OCI-LY3 (cell line): ENCODE data around the gene TAF11.

ENCODE experiments used
- H2AFZ ChIP-seq: fragments of 200-600, 300-600 bp; shearing (Covaris generic); 2 replicates; pipeline ENCODE4 v1.6.0; 2014; ENCODE audit warnings: antibody characterized with exemption, low read depth, low read length
- H3K27ac ChIP-seq: fragments of 200-600, 300-600 bp; sonication (generic); 2 replicates; pipeline ENCODE4 v1.5.1; 2014; ENCODE audit warnings: mild to moderate bottlenecking, low read length, moderate library complexity, mixed read lengths
- H3K27me3 ChIP-seq: fragments of 200-600, 300-600 bp; sonication (generic); 2 replicates; pipeline ENCODE4 v1.6.1; 2014; ENCODE audit warnings: low read depth, low read length, mixed read lengths
- H3K36me3 ChIP-seq: fragments of 200-600, 300-600 bp; sonication (generic); replicated peaks from 2 replicates; pipeline ENCODE3; 2014; ENCODE audit warnings: low read depth, low read length, mixed read lengths
- H3K4me1 ChIP-seq: fragments of 300-600, 200-600 bp; sonication (generic); 2 replicates; pipeline ENCODE4 v1.6.1; 2014; ENCODE audit warnings: low read length, mixed read lengths
- H3K4me2 ChIP-seq: fragments of 200-600, 300-600 bp; sonication (generic); 2 replicates; pipeline ENCODE4 v1.6.1; 2014; ENCODE audit warnings: low read length, mixed read lengths
- H3K4me3 ChIP-seq: fragments of 300-600, 200-600 bp; sonication (generic); 2 replicates; pipeline ENCODE4 v1.5.1; 2014; ENCODE audit warnings: antibody characterized with exemption, mild to moderate bottlenecking, low read length, moderate library complexity
- H3K79me2 ChIP-seq: fragments of 300-600, 200-600 bp; shearing (Covaris generic); 2 replicates; pipeline ENCODE4 v1.6.1; 2014; ENCODE audit warnings: mild to moderate bottlenecking, low read length, mixed read lengths
- H3K9ac ChIP-seq: fragments of 300-600, 200-600 bp; shearing (Covaris generic); 2 replicates; pipeline ENCODE4 v1.6.0; 2014; ENCODE audit warnings: mild to moderate bottlenecking, low read length, moderate library complexity
- H3K9me3 ChIP-seq: fragments of 200-600, 300-600 bp; shearing (Covaris generic); 2 replicates; pipeline ENCODE4 v1.6.1; 2014; ENCODE audit warnings: low read length, mixed read lengths; ENCODE audit not compliant: insufficient read depth
- H4K20me1 ChIP-seq: fragments of 200-600, 300-600 bp; sonication (generic); 2 replicates; pipeline ENCODE4 v1.6.1; 2016; ENCODE audit warnings: low read length, mixed read lengths; ENCODE audit not compliant: insufficient read depth
- EZH2phosphoT487 ChIP-seq: fragments of 200-600 bp; shearing (Covaris generic); IDR thresholded peaks from 2 replicates; pipeline ENCODE4 v1.6.1; 2018; ENCODE audit warnings: antibody characterized with exemption, mixed run types, low read depth
- TF ChIP-seq, protein P1 (sequence below): fragments of 200-600, 300-600 bp; sonication (generic); IDR thresholded peaks from 2 replicates; pipeline ENCODE4 v1.5.1; 2014; ENCODE audit warnings: antibody characterized with exemption, low read length, low read depth

TAF11 gene

GRCh38 chr6:34897716-34898115 is 9.9 kb upstream of the TAF11 start:
- H3K36me3 ChIP-seq = no peaks in the 10 kb centered on the region
- H4K20me1 ChIP-seq = no peaks in the 10 kb centered on the region
- H3K4me3 ChIP-seq = no peak overlapping the region
- no peak overlapping the region for H3K9ac ChIP-seq
- no peak overlapping the region for H3K4me2 ChIP-seq
- H3K79me2 ChIP-seq = no peaks in the 10 kb centered on the region
- H3K9me3 ChIP-seq = no peaks in the 10 kb centered on the region
- no peak overlapping the region for H3K27ac ChIP-seq
- TF ChIP-seq, protein P1, sequence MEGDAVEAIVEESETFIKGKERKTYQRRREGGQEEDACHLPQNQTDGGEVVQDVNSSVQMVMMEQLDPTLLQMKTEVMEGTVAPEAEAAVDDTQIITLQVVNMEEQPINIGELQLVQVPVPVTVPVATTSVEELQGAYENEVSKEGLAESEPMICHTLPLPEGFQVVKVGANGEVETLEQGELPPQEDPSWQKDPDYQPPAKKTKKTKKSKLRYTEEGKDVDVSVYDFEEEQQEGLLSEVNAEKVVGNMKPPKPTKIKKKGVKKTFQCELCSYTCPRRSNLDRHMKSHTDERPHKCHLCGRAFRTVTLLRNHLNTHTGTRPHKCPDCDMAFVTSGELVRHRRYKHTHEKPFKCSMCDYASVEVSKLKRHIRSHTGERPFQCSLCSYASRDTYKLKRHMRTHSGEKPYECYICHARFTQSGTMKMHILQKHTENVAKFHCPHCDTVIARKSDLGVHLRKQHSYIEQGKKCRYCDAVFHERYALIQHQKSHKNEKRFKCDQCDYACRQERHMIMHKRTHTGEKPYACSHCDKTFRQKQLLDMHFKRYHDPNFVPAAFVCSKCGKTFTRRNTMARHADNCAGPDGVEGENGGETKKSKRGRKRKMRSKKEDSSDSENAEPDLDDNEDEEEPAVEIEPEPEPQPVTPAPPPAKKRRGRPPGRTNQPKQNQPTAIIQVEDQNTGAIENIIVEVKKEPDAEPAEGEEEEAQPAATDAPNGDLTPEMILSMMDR = no peak
- no peak for TF ChIP-seq EZH2phosphoT487
- H3K27me3 ChIP-seq = no peaks in the 10 kb centered on the region
- no peaks in the 10 kb centered on the region for H3K4me1 ChIP-seq
- no peak overlapping the region for H2AFZ ChIP-seq

GRCh38 chr6:34897130-34897529 is 9.3 kb upstream of the TAF11 start:
- H3K9ac ChIP-seq = no peak overlapping the region
- no peaks in the 10 kb centered on the region for H3K27me3 ChIP-seq
- no peaks in the 10 kb centered on the region for H4K20me1 ChIP-seq
- no peaks in the 10 kb centered on the region for H3K9me3 ChIP-seq
- H3K36me3 ChIP-seq = no peaks in the 10 kb centered on the region
- no peak for TF ChIP-seq EZH2phosphoT487
- TF ChIP-seq, protein P1 = no peak
- H3K4me3 ChIP-seq = no peak overlapping the region
- H3K79me2 ChIP-seq = no peaks in the 10 kb centered on the region
- no peaks in the 10 kb centered on the region for H3K4me1 ChIP-seq
- no peak overlapping the region for H3K4me2 ChIP-seq
- no peak overlapping the region for H3K27ac ChIP-seq
- H2AFZ ChIP-seq = no peak overlapping the region

GRCh38 chr6:34894693-34895092 is 6.9 kb upstream of the TAF11 start:
- no peak overlapping the region for H3K27ac ChIP-seq
- H3K9me3 ChIP-seq = no peaks in the 10 kb centered on the region
- no peaks in the 10 kb centered on the region for H4K20me1 ChIP-seq
- H3K36me3 ChIP-seq = no peaks in the 10 kb centered on the region
- no peak overlapping the region for H2AFZ ChIP-seq
- no peak overlapping the region for H3K9ac ChIP-seq
- peaks cover 7% of the 10 kb centered on the region for H3K4me1 ChIP-seq
- no peaks in the 10 kb centered on the region; the same call in 1 of the 2 replicates for H3K79me2 ChIP-seq
- TF ChIP-seq, protein P1 = no peak
- TF ChIP-seq EZH2phosphoT487 = no peak
- H3K27me3 ChIP-seq = no peaks in the 10 kb centered on the region
- H3K4me3 ChIP-seq = no peak overlapping the region
- no peak overlapping the region for H3K4me2 ChIP-seq

GRCh38 chr6:34891296-34891695 is 3.5 kb upstream of the TAF11 start:
- Histone ChIP-seq H3K4me1 (peaks cover 10% of the 10 kb centered on the region), H3K36me3 (no peaks in the 10 kb centered on the region), H3K27me3 (no peaks in the 10 kb centered on the region), H3K9ac (no peak overlapping the region), H3K9me3 (no peaks in the 10 kb centered on the region), H4K20me1 (no peaks in the 10 kb centered on the region), H2AFZ (no peak overlapping the region), H3K4me3 (no peak overlapping the region), H3K27ac (no peak overlapping the region), H3K79me2 (peaks cover 17% of the 10 kb centered on the region), H3K4me2 (no peak overlapping the region)
- TF ChIP-seq, protein P1 = no peak
- TF ChIP-seq EZH2phosphoT487 = no peak
